HG02759 (cell line): ENCODE data around the gene ANXA2.

Source experiments
- ATAC-seq: cut with Tn5 transposase; IDR thresholded peaks from one replicate; pipeline ENCODE4 v1.9.1; 2021; ENCODE audit warnings: mild to moderate bottlenecking, moderate library complexity; ENCODE audit not compliant: unreplicated experiment

Gene ANXA2

DNA sequence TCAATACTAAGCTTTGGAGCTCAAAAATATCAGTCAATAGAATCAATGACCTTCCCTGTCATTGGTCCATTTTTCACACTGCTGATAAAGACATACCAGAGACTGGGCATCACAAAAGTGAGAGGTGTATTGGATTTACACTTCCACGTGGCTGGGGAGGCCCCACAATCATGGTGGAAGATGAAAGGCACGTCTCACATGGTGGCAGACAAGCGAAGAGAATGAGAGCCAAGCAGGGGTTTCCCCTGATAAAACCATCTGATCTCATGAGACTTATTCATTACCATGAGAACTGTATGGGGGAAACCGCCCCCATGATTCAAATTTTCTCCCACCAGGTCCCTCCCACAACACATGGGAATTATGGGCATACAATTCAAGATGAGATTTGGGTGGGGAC is 81.9 kb downstream of the ANXA2 start:
- no peak for ATAC-seq

DNA sequence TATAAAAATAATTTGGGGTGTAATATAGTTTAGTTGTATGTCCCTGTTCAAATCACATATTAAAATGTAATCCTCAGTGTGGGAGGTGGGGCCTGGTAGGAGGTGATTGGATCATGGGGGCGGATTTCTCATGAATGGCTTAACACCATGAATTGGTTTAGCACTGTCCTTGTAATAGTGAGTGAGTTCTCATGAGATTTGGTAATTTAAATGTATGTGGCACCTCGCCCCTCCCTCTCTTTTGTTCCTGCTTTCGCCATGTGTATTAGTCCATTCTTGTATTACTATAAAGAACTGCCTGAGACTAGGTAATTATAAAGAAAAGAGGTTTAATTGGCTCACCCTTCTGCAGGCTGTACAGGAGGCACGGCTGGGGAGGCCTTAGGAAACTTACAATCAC is 83.9 kb downstream of the ANXA2 start:
- no peak for ATAC-seq

DNA sequence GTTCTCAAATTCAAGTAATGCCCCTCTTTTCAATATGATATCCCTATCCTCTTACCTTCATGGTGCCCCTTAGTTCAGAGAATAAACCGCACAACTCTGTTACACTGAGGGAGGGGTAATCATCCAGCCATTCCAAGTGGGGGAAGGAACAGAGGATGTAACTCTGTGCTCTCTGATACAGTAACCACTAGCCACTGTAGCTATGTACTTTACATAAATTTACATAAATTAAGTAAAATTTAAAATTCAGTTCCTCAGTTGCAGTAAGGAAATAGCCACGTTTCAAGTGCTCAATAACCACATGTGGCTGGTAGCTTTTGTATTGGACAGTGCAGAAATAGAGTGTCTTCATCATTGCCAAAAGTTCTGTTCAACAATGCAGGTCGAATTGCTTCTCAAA is 90.8 kb downstream of the ANXA2 start:
- ATAC-seq: no peak

DNA sequence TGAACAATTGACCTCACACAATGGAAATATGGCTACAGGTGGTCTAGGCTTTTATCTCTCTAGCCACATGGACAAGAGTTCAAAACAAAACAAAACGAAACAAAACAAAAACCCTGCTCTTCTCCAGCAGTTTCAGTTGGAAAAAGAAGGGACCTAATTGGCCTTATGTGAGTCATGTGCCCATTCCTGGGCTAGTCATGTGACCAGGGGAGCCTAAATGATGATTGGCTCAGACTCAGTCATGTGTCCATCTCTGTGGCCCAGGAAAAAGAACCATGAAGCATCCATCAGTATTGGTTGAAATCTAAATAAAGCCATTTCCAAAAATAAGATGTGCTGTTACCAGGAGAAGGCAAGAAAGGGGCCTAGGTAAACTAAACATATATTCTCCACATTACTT is 96.8 kb downstream of the ANXA2 start:
- ATAC-seq: no peak

DNA sequence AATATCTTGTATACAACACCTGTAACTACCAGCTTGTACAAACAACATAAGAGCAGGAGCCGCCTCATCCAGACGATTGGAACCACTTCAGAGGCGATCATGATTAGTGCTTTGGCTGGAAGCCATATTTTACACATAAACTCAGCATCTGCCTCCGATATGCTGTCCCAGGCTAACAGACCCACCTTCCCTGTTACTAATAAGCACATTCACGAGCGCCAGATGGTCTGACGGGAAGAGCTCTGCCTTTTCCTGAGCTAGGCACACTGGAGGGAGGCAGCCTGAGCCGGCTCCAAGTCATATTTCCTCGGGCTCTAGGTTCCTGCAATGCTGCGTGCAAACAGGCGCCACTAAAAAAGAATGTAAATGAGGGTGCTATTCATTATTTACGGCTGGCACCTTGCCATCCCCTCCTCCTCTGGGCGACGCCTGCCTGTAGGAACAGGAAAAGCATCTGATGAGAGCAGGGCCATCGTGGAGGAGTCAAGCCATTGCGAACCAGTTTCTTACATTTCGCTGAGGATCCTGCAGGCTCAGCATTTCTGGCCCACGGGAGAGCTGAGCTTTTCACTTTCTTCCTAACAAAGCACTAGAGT is 98.2 kb downstream of the ANXA2 start:
- no peak for ATAC-seq
